SK-N-MC (cell line): ENCODE data around the gene SCYGR4.

Source experiments
- EZH2 ChIP-seq: fragments of 200-600 bp; sonication (generic); IDR thresholded peaks from one replicate; pipeline ENCODE4 v1.6.1; 2017; ENCODE audit warnings: antibody characterized with exemption
- FOXP2 ChIP-seq: optimal IDR thresholded peaks from 2 replicates; pipeline ENCODE3; 2011; ENCODE audit warnings: mild to moderate bottlenecking, moderate library complexity; ENCODE audit not compliant: insufficient read depth; ENCODE audit errors: extremely low read length, control extremely low read depth
- POLR2AphosphoS5 ChIP-seq: IDR thresholded peaks from 2 replicates; pipeline ENCODE4 v1.6.1; 2012; ENCODE audit warnings: mild to moderate bottlenecking, low read depth, low read length, borderline replicate concordance

DNA sequence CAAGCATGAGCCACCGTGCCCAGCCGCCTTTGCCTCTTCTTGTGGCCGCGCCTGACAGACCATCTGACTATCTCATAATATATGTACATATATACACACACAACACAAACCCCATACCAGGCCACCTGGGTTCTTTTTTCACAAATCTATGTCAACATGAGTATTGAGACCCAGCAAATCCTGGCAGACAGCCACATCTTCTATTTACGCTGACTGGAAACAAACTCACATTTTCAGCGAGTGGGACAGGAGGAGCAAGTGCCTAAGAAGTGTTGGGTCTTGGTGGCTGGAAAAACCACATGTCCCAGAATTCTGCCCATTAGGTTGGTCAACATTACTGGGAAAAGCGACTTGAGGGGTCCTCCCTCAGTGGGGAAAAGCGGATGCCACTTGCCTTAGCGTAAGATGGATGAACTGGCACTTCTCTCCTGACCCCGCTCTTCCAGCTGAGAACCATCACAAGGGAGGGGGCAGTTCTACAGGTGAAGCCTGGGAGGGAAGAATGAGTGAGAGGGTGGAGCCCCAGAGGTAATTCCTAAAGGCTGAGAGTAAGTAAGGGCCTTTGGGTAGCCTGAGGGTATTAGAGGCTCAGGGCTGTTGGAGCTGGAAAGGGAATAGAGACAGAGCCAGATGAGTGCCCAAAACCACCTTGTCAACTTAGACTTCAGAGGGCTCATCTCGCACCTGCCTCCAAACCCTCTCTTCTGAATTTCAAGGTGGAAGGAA is 4.6 kb upstream of the SCYGR4 start:
- no peak for TF ChIP-seq EZH2
- TF ChIP-seq POLR2AphosphoS5, result no peak
- no peak for TF ChIP-seq FOXP2
